ENCODE measurements around the gene FAM120AOS. TPM values are rescaled to one million over a fixed set of nuclear protein-coding genes. Genes with fewer than 3 reads are reported as not detected.

The FAM120AOS gene
- total RNA-seq, 2 experiments from 2014 or later = 45.6 to 50.3 TPM

GRCh38 chr9:93436655-93437407 is 16.6 kb downstream of the FAM120AOS start:
- Histone ChIP-seq H3K27me3 (ENCODE audit: control insufficient read depth in 1 of 2, insufficient read depth in 2 of 2, low read length in 2 of 2) (no peaks in the 10 kb centered on the region), H3K36me3 (ENCODE audit: insufficient read depth, low read length) (no peaks in the 10 kb centered on the region), H3K4me1 (ENCODE audit: insufficient read depth, low read length) (no peaks in the 10 kb centered on the region), H3K9me3 (ENCODE audit: control insufficient read depth in 1 of 2, insufficient read depth in 1 of 2, low read length in 2 of 2) (no peaks in the 10 kb centered on the region), H3K4me3 (ENCODE audit: low read length) (no peak overlapping the region), H3K27ac (ENCODE audit: low read depth in 1 of 2, low read length in 2 of 2) (no peak overlapping the region)
- Mint-ChIP-seq H3K27me3 (no peaks in the 10 kb centered on the region), H3K9me3 (no peaks in the 10 kb centered on the region), H3K27ac (no peak overlapping the region), H3K4me3 (no peak overlapping the region), H3K4me1 (ENCODE audit: low read depth) (no peaks in the 10 kb centered on the region), H3K36me3 (ENCODE audit: low read depth) (peaks cover 12% of the 10 kb centered on the region)
- ATAC-seq (ENCODE audit: poor library complexity) = no peak
- TF ChIP-seq, protein P1, sequence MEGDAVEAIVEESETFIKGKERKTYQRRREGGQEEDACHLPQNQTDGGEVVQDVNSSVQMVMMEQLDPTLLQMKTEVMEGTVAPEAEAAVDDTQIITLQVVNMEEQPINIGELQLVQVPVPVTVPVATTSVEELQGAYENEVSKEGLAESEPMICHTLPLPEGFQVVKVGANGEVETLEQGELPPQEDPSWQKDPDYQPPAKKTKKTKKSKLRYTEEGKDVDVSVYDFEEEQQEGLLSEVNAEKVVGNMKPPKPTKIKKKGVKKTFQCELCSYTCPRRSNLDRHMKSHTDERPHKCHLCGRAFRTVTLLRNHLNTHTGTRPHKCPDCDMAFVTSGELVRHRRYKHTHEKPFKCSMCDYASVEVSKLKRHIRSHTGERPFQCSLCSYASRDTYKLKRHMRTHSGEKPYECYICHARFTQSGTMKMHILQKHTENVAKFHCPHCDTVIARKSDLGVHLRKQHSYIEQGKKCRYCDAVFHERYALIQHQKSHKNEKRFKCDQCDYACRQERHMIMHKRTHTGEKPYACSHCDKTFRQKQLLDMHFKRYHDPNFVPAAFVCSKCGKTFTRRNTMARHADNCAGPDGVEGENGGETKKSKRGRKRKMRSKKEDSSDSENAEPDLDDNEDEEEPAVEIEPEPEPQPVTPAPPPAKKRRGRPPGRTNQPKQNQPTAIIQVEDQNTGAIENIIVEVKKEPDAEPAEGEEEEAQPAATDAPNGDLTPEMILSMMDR (IDR thresholded peaks at IDR 0.05) = no peak
- intact Hi-C loops (cut with DNase I, micrococcal nuclease) = no loop called here
- ChIA-PET POLR2A (no interaction called here), CTCF (interaction anchor here (1.2 kb wide), 1 partner anchor 119 kb away, joined by 3 read pairs; no protein-coding TSS in a partner anchor)
- DNase-seq = no peak

DNA sequence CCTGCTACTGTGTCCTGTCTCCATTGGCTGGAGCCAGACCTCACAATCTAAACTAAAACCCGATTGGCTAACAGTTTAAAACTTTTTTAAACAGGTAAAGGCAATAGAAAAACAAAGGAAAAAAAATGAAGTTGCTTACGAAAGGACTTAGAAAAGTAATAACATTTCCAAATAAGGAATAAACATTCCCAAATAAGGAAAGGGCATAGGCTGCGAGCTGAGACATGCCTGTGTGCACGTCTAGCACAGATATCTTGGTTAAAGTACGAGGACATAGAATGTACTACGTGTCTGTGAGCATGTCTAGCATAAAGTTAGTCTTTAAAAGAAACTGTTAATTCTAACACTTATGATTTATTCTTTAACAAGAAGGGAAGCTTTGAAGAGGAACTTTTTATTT is 17.2 kb downstream of the FAM120AOS start:
- CTCF ChIA-PET = interaction anchor here (1.2 kb wide), 1 partner anchor 120 kb away, joined by 3 read pairs; no protein-coding TSS in a partner anchor
- H3K27me3 ChIP-seq (ENCODE audit: control insufficient read depth in 1 of 2, insufficient read depth in 2 of 2, low read length in 2 of 2) = no peaks in the 10 kb centered on the region
- Mint-ChIP-seq H3K36me3 (ENCODE audit: low read depth) (peaks cover 12% of the 10 kb centered on the region), H3K27ac (no peak overlapping the region), H3K4me1 (ENCODE audit: low read depth) (no peaks in the 10 kb centered on the region), H3K9me3 (no peaks in the 10 kb centered on the region), H3K27me3 (no peaks in the 10 kb centered on the region), H3K4me3 (no peak overlapping the region)
- no peaks in the 10 kb centered on the region for H3K4me1 ChIP-seq (ENCODE audit: insufficient read depth, low read length)
- H3K4me3 ChIP-seq (ENCODE audit: low read length) = no peak overlapping the region
- ATAC-seq (ENCODE audit: poor library complexity) (no peak), DNase-seq (no peak)
- H3K36me3 ChIP-seq (ENCODE audit: insufficient read depth, low read length) = no peaks in the 10 kb centered on the region
- no peak overlapping the region for H3K27ac ChIP-seq (ENCODE audit: low read depth in 1 of 2, low read length in 2 of 2)
- intact Hi-C loops (cut with DNase I, micrococcal nuclease) = no loop called here
- POLR2A ChIA-PET = no interaction called here
- TF ChIP-seq, protein P1 (IDR thresholded peaks at IDR 0.05) = no peak
- H3K9me3 ChIP-seq (ENCODE audit: control insufficient read depth in 1 of 2, insufficient read depth in 1 of 2, low read length in 2 of 2) = no peaks in the 10 kb centered on the region

- ATAC-seq (ENCODE audit: poor library complexity) (no peak), DNase-seq (no peak)
- H3K4me3 Mint-ChIP-seq = no peak overlapping the region
- no peaks in the 10 kb centered on the region for H3K27me3 Mint-ChIP-seq
- no peaks in the 10 kb centered on the region for H3K9me3 Mint-ChIP-seq
- Histone ChIP-seq H3K4me3 (ENCODE audit: low read length) (no peak overlapping the region), H3K27ac (ENCODE audit: low read depth in 1 of 2, low read length in 2 of 2) (no peak overlapping the region), H3K36me3 (ENCODE audit: insufficient read depth, low read length) (no peaks in the 10 kb centered on the region), H3K4me1 (ENCODE audit: insufficient read depth, low read length) (no peaks in the 10 kb centered on the region), H3K9me3 (ENCODE audit: control insufficient read depth in 1 of 2, insufficient read depth in 1 of 2, low read length in 2 of 2) (no peaks in the 10 kb centered on the region), H3K27me3 (ENCODE audit: control insufficient read depth in 1 of 2, insufficient read depth in 2 of 2, low read length in 2 of 2) (no peaks in the 10 kb centered on the region)
- ChIA-PET POLR2A (no interaction called here), CTCF (no interaction called here)
- H3K36me3 Mint-ChIP-seq (ENCODE audit: low read depth) = peaks cover 12% of the 10 kb centered on the region
- intact Hi-C loops (cut with DNase I, micrococcal nuclease) = no loop called here
- no peak overlapping the region for H3K27ac Mint-ChIP-seq
- no peaks in the 10 kb centered on the region for H3K4me1 Mint-ChIP-seq (ENCODE audit: low read depth)
- TF ChIP-seq, protein P1 (IDR thresholded peaks at IDR 0.05) = no peak
These were observed 18.0 kb downstream of the FAM120AOS start for GRCh38 chr9:93435386-93435785.
